HepG2 (cell line): ENCODE data around the gene ID4.

Experiments
- EED ChIP-seq: sonication (generic); formaldehyde crosslinking; IDR thresholded peaks from 2 replicates; pipeline ENCODE4 v1.5.0; 2020; ENCODE audit warnings: mild to moderate bottlenecking, missing genetic modification reagents
- POLR2A ChIP-seq, 2 experiments: IDR thresholded peaks; 2 replicates each; pipeline ENCODE4 v1.6.1; 2011; ENCODE audit warnings: low read depth in 2 of 2, low read length in 2 of 2, mild to moderate bottlenecking in 1 of 2, moderate library complexity in 1 of 2; ENCODE audit not compliant: insufficient read depth in 1 of 2
- ZNF264 ChIP-seq: sonication (generic); formaldehyde crosslinking; IDR thresholded peaks from 2 replicates; pipeline ENCODE4 v1.4.0; 2020; ENCODE audit warnings: missing genetic modification reagents
- ZNF460 ChIP-seq: sonication (generic); formaldehyde crosslinking; IDR thresholded peaks from 2 replicates; pipeline ENCODE4 v1.5.1; 2020; ENCODE audit warnings: missing genetic modification reagents, mild to moderate bottlenecking, borderline replicate concordance
- ZNF781 ChIP-seq: sonication (generic); formaldehyde crosslinking; IDR thresholded peaks from 2 replicates; pipeline ENCODE4 v1.5.1; 2020; ENCODE audit warnings: borderline replicate concordance, mild to moderate bottlenecking, missing genetic modification reagents; ENCODE audit errors: not compliant biosample characterization
- TF ChIP-seq, protein P1 (sequence below): sonication (generic); formaldehyde crosslinking; IDR thresholded peaks from 2 replicates; pipeline ENCODE4 v1.4.0; 2020; ENCODE audit warnings: missing genetic modification reagents, borderline replicate concordance
- TF ChIP-seq, protein P2 (sequence below): sonication (generic); formaldehyde crosslinking; IDR thresholded peaks from 2 replicates; pipeline ENCODE4 v1.5.0; 2020; ENCODE audit warnings: mild to moderate bottlenecking, missing genetic modification reagents, moderate library complexity

DNA sequence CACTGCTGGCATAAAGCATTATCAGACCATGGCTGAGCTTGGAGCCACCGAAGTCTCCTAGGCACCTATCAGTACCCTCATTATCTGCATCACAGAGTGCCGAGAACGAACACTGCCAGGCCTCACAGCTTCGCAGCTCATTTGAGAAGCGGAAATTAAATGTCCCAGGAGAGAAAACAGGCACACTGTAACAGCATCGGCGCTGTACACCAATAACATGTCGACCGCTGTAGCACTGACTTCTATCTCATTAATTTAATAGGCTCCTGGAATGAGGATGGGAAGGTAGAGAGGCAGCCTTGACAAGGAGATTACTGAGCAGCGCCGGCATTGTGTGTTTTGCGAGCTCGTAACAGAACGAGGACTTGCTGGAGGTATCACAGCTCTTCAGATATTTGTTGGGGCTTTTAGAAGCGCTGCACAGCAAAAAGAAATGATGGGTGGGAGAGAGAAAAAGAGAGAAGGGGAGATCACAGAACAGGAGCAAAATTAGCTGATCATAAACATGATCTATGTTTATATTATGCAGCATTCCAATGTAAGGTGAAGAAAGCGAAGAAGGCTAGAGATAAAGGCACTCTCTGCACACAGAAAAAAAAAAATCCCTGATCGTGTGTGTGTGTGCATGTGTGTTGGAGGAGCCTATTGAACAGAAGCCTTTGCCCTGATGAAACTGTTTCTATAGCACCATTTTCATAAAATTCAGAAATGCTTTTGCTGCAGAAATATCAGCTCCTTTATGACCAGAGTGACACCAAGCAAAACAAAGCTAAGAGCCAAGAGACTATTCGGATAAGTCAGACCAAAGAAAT is 29.2 kb downstream of the ID4 start:
- TF ChIP-seq, protein P1, sequence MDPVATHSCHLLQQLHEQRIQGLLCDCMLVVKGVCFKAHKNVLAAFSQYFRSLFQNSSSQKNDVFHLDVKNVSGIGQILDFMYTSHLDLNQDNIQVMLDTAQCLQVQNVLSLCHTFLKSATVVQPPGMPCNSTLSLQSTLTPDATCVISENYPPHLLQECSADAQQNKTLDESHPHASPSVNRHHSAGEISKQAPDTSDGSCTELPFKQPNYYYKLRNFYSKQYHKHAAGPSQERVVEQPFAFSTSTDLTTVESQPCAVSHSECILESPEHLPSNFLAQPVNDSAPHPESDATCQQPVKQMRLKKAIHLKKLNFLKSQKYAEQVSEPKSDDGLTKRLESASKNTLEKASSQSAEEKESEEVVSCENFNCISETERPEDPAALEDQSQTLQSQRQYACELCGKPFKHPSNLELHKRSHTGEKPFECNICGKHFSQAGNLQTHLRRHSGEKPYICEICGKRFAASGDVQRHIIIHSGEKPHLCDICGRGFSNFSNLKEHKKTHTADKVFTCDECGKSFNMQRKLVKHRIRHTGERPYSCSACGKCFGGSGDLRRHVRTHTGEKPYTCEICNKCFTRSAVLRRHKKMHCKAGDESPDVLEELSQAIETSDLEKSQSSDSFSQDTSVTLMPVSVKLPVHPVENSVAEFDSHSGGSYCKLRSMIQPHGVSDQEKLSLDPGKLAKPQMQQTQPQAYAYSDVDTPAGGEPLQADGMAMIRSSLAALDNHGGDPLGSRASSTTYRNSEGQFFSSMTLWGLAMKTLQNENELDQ (CRISPR knock-in tag) = no peak
- TF ChIP-seq EED = no peak
- TF ChIP-seq ZNF264 (CRISPR knock-in tag) = no peak
- TF ChIP-seq, protein P2, sequence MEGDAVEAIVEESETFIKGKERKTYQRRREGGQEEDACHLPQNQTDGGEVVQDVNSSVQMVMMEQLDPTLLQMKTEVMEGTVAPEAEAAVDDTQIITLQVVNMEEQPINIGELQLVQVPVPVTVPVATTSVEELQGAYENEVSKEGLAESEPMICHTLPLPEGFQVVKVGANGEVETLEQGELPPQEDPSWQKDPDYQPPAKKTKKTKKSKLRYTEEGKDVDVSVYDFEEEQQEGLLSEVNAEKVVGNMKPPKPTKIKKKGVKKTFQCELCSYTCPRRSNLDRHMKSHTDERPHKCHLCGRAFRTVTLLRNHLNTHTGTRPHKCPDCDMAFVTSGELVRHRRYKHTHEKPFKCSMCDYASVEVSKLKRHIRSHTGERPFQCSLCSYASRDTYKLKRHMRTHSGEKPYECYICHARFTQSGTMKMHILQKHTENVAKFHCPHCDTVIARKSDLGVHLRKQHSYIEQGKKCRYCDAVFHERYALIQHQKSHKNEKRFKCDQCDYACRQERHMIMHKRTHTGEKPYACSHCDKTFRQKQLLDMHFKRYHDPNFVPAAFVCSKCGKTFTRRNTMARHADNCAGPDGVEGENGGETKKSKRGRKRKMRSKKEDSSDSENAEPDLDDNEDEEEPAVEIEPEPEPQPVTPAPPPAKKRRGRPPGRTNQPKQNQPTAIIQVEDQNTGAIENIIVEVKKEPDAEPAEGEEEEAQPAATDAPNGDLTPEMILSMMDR (CRISPR knock-in tag) = no peak
- no peak for TF ChIP-seq ZNF460
- no peak for TF ChIP-seq ZNF781 (CRISPR knock-in tag)
- no peak for TF ChIP-seq POLR2A (IDR thresholded peaks at IDR 0.05; ENCODE audit: insufficient read depth in 1 of 2, low read depth in 2 of 2, low read length in 2 of 2)
